ENCODE data around the gene FARP2. TPM values are rescaled to one million over a fixed set of nuclear protein-coding genes. Genes with fewer than 3 reads are reported as not detected.

The FARP2 gene
- total RNA-seq, 1 donor from 2014 or later = 36.6 TPM

GRCh38 chr2:241496904-241497877, 141.1 kb downstream of the FARP2 start:
- H3K36me3 Mint-ChIP-seq (ENCODE audit: low read depth) = peaks cover 8% of the 10 kb centered on the region
- no peaks in the 10 kb centered on the region for H3K27me3 Mint-ChIP-seq (ENCODE audit: insufficient read depth)
- no peaks in the 10 kb centered on the region for H3K9me3 Mint-ChIP-seq
- no peaks in the 10 kb centered on the region for H3K4me1 Mint-ChIP-seq (ENCODE audit: low read depth)
- H3K27ac Mint-ChIP-seq = no peak overlapping the region
- no peak for DNase-seq (ENCODE audit: low spot score)
- intact Hi-C loops (cut with micrococcal nuclease) = no loop called here
- no peak overlapping the region for H3K4me3 Mint-ChIP-seq

GRCh38 chr2:241498115-241499070, 142.3 kb downstream of the FARP2 start:
- H3K4me1 Mint-ChIP-seq (ENCODE audit: low read depth) = no peaks in the 10 kb centered on the region
- H3K27ac Mint-ChIP-seq = no peak overlapping the region
- no peaks in the 10 kb centered on the region for H3K27me3 Mint-ChIP-seq (ENCODE audit: insufficient read depth)
- no peak for DNase-seq (ENCODE audit: low spot score)
- intact Hi-C loops (cut with micrococcal nuclease) = no loop called here
- H3K36me3 Mint-ChIP-seq (ENCODE audit: low read depth) = peaks cover 6% of the 10 kb centered on the region
- H3K4me3 Mint-ChIP-seq = no peak overlapping the region
- H3K9me3 Mint-ChIP-seq = no peaks in the 10 kb centered on the region

DNA sequence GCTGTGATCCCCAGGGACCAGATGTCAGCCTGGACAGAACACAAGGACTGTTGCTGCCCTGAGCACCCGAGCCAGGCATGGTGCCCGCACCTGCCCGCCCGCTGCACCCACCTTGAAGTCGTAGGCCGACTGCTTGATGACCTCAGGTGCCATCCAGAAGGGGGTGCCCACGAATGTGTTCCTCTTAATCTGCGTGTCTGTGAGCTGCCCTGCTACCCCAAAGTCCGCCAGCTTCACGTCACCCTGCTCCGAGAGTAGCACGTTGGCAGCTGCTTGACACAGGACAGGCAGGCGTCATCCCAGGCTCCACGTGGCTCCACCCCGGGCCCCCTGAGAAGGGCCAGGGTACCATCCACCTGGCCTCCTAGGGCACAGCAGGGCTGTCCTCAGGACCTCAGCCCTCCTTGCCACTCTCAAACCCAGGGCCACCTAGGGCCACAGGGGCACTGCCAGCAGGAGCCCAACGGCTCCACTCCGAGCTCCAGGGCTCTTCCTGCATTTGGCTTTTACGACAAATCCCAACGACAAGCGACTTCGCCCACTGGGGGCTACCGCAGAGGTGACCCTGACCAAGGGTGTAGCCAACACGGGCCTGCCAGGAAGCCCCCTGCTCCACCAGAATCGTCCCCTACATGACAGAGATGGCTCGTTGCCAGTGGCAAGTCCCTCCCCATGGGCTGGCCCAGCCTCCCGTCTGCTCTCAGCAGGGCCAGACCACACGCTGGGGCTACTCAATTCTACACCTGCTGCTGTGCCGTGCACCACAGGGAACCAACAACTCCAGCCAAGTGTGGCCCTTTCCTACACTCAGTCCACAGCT, 143.3 kb downstream of the FARP2 start:
- no peaks in the 10 kb centered on the region for H3K9me3 Mint-ChIP-seq
- no peak overlapping the region for H3K4me3 Mint-ChIP-seq
- intact Hi-C loops (cut with micrococcal nuclease) = no loop called here
- DNase-seq (ENCODE audit: low spot score) = no peak
- H3K27me3 Mint-ChIP-seq (ENCODE audit: insufficient read depth) = no peaks in the 10 kb centered on the region
- no peak overlapping the region for H3K27ac Mint-ChIP-seq
- H3K4me1 Mint-ChIP-seq (ENCODE audit: low read depth) = no peaks in the 10 kb centered on the region
- peaks cover 5% of the 10 kb centered on the region for H3K36me3 Mint-ChIP-seq (ENCODE audit: low read depth)

- DNase-seq (ENCODE audit: low spot score) = no peak
- no peaks in the 10 kb centered on the region for H3K27me3 Mint-ChIP-seq (ENCODE audit: insufficient read depth)
- H3K36me3 Mint-ChIP-seq (ENCODE audit: low read depth) = peaks cover 5% of the 10 kb centered on the region
- H3K4me3 Mint-ChIP-seq = no peak overlapping the region
- H3K4me1 Mint-ChIP-seq (ENCODE audit: low read depth) = no peaks in the 10 kb centered on the region
- intact Hi-C loops (cut with micrococcal nuclease) = no loop called here
- H3K9me3 Mint-ChIP-seq = no peaks in the 10 kb centered on the region
- H3K27ac Mint-ChIP-seq = no peak overlapping the region
Measured at GRCh38 chr2:241500016-241500415, 143.9 kb downstream of the FARP2 start.

DNA sequence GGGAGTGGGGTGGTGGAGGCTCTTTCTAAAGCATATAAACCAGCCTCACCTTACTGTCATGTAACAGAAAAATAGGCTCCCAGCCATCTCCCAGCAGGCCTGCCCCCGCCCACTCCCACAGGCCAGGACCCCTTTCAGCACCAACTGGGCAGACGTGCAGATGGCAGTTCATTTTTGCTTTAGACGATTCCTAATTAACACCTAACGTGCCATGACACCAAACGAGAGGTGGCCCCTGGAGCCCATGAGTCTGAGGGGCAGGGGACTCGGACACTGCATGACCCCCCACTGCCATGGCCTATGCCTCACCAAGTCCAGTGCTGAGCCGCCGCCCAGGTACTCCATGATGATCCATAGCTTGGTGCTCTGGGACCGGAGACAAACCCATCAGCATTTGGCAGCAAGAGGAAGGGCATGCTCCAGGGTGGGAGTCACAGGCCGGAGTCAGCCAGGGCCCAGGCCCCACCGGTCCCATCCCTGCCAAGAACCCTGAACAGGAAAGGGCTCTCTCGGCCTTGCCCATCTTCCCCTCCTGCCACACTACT, 144.4 kb downstream of the FARP2 start:
- intact Hi-C loops (cut with micrococcal nuclease) = no loop called here
- DNase-seq (ENCODE audit: low spot score) = no peak
- Mint-ChIP-seq H3K9me3 (no peaks in the 10 kb centered on the region), H3K4me1 (ENCODE audit: low read depth) (no peaks in the 10 kb centered on the region), H3K36me3 (ENCODE audit: low read depth) (no peaks in the 10 kb centered on the region), H3K27me3 (ENCODE audit: insufficient read depth) (no peaks in the 10 kb centered on the region), H3K27ac (no peak overlapping the region), H3K4me3 (no peak overlapping the region)

GRCh38 chr2:241501099-241501541, 145.0 kb downstream of the FARP2 start:
- no peaks in the 10 kb centered on the region for H3K4me1 Mint-ChIP-seq (ENCODE audit: low read depth)
- intact Hi-C loops (cut with micrococcal nuclease) = no loop called here
- H3K9me3 Mint-ChIP-seq = no peaks in the 10 kb centered on the region

GRCh38 chr2:241501551-241501950, 145.5 kb downstream of the FARP2 start:
- H3K4me1 Mint-ChIP-seq (ENCODE audit: low read depth) = no peaks in the 10 kb centered on the region
- H3K4me3 Mint-ChIP-seq = no peak overlapping the region
- no peaks in the 10 kb centered on the region for H3K9me3 Mint-ChIP-seq
- H3K36me3 Mint-ChIP-seq (ENCODE audit: low read depth) = no peaks in the 10 kb centered on the region
- DNase-seq (ENCODE audit: low spot score) = no peak
- H3K27ac Mint-ChIP-seq = no peak overlapping the region
- H3K27me3 Mint-ChIP-seq (ENCODE audit: insufficient read depth) = no peaks in the 10 kb centered on the region
- intact Hi-C loops (cut with micrococcal nuclease) = no loop called here

More at GRCh38 chr2:241501099-241501541, 145.0 kb downstream of the FARP2 start:
- Mint-ChIP-seq H3K4me3 (no peak overlapping the region), H3K36me3 (ENCODE audit: low read depth) (no peaks in the 10 kb centered on the region), H3K27ac (no peak overlapping the region), H3K27me3 (ENCODE audit: insufficient read depth) (no peaks in the 10 kb centered on the region)
- no peak for DNase-seq (ENCODE audit: low spot score)

GRCh38 chr2:241502281-241502680, 146.2 kb downstream of the FARP2 start:
- H3K4me1 Mint-ChIP-seq (ENCODE audit: low read depth) = no peaks in the 10 kb centered on the region
- DNase-seq (ENCODE audit: low spot score) = no peak
- no peaks in the 10 kb centered on the region for H3K27me3 Mint-ChIP-seq (ENCODE audit: insufficient read depth)
- H3K4me3 Mint-ChIP-seq = no peak overlapping the region
- no peaks in the 10 kb centered on the region for H3K36me3 Mint-ChIP-seq (ENCODE audit: low read depth)
- H3K27ac Mint-ChIP-seq = no peak overlapping the region
- H3K9me3 Mint-ChIP-seq = no peaks in the 10 kb centered on the region
- intact Hi-C loops (cut with micrococcal nuclease) = no loop called here

- Mint-ChIP-seq H3K27ac (no peak overlapping the region), H3K4me3 (no peak overlapping the region), H3K9me3 (no peaks in the 10 kb centered on the region), H3K4me1 (ENCODE audit: low read depth) (no peaks in the 10 kb centered on the region), H3K36me3 (ENCODE audit: low read depth) (no peaks in the 10 kb centered on the region), H3K27me3 (ENCODE audit: insufficient read depth) (no peaks in the 10 kb centered on the region)
- DNase-seq (ENCODE audit: low spot score) = no peak
- intact Hi-C loops (cut with micrococcal nuclease) = no loop called here
Measured at GRCh38 chr2:241503776-241504392, 147.8 kb downstream of the FARP2 start.

DNA sequence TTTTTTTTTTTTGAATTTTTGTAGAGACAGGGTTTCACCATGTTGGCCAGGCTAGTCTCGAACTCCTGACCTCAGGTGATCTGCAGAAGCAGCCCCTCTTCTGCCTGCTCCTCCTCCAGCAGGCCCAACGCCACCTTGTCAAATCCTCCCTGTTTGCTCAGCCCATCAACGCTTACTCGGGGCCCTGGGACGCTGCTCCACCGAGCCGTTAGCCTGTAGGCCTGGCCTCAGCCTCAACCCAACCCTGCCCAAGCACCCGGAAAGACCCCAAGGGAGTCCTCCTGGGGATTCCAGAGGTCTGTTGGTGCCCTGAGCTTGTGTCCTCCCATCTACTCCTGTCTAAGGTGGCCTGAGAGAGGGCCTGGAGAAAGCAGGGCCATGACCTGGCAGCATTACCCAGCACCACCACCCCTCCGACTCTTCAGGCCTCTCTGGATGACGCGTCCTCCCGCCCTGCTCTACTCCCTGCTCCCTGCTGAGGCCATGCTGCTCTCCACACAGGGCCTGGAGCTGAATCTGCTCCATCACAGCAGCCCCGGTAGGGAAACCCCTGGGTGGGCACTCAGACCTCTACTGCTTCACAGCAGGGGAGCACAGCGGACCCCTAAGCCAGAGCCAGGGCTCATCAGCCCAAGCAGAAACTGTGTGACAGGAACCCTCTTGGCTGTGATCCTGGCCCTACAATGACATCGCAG, 149.1 kb downstream of the FARP2 start:
- Mint-ChIP-seq H3K27ac (no peak overlapping the region), H3K4me3 (no peak overlapping the region), H3K4me1 (ENCODE audit: low read depth) (peaks cover 8% of the 10 kb centered on the region), H3K9me3 (no peaks in the 10 kb centered on the region), H3K27me3 (ENCODE audit: insufficient read depth) (peaks cover under 1% of the 10 kb centered on the region), H3K36me3 (ENCODE audit: low read depth) (no peaks in the 10 kb centered on the region)
- intact Hi-C loops (cut with micrococcal nuclease) = no loop called here
- no peak for DNase-seq (ENCODE audit: low spot score)

GRCh38 chr2:241505781-241506201, 149.7 kb downstream of the FARP2 start:
- intact Hi-C loops (cut with micrococcal nuclease) = no loop called here
- H3K9me3 Mint-ChIP-seq = no peaks in the 10 kb centered on the region
- DNase-seq (ENCODE audit: low spot score) = no peak
- H3K27ac Mint-ChIP-seq = no peak overlapping the region
- H3K4me1 Mint-ChIP-seq (ENCODE audit: low read depth) = peaks cover 8% of the 10 kb centered on the region
- no peak overlapping the region for H3K4me3 Mint-ChIP-seq
- no peaks in the 10 kb centered on the region for H3K36me3 Mint-ChIP-seq (ENCODE audit: low read depth)
- H3K27me3 Mint-ChIP-seq (ENCODE audit: insufficient read depth) = peaks cover 2% of the 10 kb centered on the region

Measured in activated T-helper 1 cell treated with anti-CD3 and anti-CD28 coated beads, Interleukin-12 subunit alpha, Interleukin-12 subunit beta, Interleukin-2, Interleukin-4 antibody, amounts not matched to agents 30 ng/mL and 10 ng/mL and 1 ng/mL, durations not matched to agents 14 hours and 24 hours and 36 hours (primary cell).